Measurements from ENCODE around the gene ZNF821.
"Not testable (repeated sequence)": the region's sequence is repeated elsewhere in the genome, so short reads cannot be mapped to it uniquely, and the experiment has no call there.

The ZNF821 gene, protein sequence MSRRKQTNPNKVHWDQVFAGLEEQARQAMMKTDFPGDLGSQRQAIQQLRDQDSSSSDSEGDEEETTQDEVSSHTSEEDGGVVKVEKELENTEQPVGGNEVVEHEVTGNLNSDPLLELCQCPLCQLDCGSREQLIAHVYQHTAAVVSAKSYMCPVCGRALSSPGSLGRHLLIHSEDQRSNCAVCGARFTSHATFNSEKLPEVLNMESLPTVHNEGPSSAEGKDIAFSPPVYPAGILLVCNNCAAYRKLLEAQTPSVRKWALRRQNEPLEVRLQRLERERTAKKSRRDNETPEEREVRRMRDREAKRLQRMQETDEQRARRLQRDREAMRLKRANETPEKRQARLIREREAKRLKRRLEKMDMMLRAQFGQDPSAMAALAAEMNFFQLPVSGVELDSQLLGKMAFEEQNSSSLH

DNA sequence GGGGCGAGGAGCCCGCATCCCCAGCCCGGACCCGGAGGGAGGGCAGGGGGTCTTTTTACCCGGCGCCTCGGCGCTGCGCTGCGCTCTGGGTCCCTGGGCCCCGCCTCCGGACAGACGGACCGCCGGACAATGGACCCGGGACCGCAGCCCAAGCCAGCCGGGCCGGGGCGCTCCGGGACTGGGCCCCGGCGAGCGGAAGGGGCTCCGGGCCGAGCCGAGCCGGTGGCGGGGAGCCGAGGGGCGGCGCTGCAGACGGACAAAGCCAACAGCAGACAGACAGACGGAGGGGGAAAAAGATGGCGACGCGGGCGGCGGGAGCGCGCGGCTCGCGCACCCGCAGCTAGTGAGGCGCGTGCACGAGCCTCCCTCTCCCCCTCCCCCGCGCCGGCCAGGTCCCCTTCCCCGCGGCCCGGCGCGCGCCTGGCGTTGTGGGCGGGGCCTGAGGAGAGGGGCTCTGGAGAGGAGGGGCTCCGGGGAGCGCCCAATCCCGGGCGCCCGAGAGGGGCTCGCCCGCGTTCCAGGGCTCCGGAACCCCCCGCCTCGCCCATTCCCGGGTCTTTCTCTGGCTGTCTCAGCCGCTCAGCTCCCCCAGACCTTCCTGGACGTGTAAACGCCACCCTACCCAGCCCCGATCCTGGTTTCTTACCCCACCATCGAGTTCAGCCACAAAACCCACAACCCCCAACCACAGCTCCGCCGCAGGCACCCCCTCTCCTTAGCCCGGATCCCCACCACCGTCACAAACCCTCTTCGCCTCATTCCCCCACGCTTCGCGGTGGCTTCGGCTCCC is at the start of gene ZNF821:
ZNF821 (minus strand) TSS at position 334 of the 790 bp plus-strand sequence. CDS start 4,236 bp downstream, outside the sequence.
- peak; percentile 40 for DNase-seq

DNA sequence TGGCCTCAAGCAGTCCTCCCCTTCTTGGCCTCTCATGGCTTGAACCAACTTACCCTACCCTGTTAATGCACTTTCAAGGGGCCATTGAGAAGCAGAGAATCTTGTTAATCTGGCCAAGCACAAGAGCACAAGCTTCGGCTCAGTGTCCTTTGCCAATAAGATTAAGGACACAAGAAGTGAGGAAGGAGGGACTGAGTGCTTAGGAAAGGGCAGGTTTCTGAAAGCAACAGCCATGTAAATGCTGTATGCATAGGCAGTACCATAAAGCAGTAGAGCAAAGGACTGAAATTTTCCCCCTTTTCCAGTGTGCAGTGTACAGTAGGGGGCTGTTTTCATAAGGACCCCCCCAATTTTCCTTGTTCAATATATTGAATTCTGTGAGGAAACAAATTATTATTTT is 49.0 kb upstream of the ZNF821 start:
- no peak for DNase-seq

DNA sequence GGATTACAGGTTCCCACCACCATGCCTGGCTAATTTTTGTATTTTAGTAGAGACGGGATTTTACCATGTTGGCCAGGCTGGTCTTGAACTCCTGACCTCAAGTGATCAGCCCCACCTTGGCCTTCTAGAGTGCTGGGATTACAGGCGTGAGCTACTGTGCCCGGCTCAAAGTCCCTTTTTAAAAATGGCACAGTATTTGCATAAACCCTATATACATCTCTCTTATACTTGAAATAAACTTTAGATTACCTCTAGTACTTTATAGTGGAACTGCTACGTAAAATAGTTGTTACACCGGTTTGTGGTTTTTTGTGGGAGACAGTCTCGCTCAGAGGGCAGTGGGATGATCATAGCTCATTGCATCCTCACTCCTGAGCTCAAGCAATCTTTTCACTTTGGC is 47.6 kb upstream of the ZNF821 start:
- DNase-seq = no peak

DNA sequence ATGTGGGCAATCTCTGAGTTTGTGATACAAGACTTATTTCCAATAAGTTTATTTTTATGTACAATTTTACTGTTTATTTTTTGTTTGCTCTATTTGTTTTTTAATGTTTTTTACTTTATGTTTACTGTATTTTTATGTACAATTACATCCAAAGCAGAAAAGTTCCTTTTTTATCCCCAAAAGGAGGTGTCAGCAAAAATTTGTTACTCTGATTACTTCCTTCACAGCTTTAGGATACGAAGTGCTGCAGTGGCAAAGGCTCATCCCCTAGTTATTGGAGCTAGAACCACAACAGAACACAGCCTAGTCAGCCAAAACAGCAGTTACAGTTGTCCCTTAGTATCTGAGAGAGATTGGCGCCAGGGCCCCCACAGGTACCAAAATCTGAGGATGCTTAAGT is 47.0 kb upstream of the ZNF821 start:
- no peak for DNase-seq

DNA sequence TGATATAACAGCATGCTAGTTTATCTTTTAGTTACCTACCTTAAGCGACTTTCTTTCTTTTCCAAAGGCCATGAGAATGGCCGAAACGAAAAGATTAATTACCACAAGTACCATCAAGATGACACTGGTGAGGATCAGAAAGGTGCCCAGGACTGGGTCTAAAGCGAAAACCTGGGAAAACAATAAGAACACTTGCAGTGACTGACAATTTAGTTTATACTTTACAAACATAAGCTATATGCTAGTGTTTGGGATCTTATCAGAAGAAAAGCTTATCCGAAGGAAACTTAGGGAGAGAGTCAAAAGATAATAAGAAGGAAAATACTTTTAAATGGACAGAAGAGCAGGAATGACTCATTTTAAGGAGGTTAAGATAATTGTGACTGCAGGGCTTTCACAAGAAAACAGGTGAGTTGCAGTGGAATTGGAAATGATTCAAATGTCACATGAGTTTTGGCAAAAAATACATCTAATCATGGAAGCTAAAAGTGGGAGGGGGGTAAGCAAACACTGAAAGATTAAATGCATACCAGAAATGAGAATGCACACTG is 46.1 kb upstream of the ZNF821 start:
- no peak for DNase-seq

DNA sequence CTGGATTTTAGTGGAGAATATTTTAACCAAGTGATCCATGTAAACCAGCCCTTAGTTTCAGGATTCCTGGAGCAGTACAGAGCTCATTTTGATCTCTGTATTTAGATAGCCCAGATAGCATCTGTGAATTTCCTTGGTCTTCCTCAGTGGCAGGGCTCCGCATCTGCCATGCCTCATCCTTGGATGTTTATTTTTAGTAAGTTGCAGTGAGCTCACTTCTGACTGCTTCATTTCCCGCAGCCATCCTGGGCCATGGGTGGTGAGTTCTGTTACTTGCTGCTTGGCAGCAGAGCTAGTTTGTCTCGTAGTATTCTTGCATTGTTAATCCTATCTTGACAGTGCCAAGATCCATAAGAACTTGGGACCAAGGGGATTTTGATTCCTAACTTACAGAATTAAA is 45.1 kb upstream of the ZNF821 start:
- no peak for DNase-seq

DNA sequence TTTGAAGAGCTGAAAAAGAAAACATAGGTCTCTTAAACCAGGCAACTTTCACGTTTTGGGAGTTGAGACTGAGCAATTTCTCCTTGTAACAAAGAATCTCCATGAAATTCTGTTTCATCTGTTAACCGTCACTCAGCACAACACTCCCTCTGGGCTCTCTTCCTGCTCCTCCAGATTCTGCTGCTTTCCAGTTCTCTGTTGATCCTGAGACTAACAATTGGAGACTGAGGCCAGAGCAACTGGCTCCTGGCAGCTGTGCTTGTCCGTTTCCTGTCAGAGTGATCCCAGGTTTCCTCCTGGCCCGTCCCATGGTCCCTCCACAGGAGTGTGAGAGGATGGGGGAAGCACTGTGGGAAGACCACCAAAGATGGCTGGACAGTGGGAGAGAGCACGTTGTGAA is 43.8 kb upstream of the ZNF821 start:
- DNase-seq = no peak

DNA sequence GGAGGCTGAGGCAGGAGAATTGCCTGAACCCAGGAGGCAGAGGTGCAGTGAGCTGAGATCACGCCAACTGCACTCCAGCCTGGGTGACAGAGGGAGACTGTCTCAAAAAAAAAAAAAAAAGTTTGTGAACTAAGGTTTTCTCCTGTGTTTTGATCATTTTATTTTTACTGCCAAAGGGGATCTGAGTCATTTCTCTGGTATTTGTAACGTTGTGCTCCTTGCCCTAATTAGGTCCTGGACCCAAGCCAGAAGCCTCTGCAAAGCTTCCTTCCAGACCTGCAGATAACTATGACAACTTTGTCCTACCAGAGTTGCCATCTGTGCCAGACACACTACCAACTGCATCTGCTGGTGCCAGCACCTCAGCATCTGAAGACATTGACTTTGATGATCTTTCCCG is 43.4 kb upstream of the ZNF821 start:
- no peak for DNase-seq

DNA sequence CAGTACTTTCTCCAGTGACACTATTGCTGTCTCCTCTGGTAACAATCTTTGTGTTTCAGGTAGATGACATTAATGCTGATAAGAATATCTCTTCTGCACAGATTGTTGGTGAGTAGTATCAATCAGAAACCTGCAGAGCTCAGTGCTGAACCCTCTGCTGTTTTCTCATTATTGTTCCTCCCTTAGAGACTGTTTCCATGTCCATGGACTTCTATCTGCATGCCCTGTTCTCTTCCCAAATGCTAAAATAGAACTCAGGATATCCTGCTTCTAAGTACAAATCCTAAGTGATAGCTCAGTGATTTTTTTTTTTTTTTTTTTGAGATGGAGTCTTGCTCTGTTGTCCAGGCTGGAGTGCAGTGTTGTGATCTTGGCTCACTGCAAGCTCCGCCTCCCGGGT is 40.7 kb upstream of the ZNF821 start:
- no peak for DNase-seq

DNA sequence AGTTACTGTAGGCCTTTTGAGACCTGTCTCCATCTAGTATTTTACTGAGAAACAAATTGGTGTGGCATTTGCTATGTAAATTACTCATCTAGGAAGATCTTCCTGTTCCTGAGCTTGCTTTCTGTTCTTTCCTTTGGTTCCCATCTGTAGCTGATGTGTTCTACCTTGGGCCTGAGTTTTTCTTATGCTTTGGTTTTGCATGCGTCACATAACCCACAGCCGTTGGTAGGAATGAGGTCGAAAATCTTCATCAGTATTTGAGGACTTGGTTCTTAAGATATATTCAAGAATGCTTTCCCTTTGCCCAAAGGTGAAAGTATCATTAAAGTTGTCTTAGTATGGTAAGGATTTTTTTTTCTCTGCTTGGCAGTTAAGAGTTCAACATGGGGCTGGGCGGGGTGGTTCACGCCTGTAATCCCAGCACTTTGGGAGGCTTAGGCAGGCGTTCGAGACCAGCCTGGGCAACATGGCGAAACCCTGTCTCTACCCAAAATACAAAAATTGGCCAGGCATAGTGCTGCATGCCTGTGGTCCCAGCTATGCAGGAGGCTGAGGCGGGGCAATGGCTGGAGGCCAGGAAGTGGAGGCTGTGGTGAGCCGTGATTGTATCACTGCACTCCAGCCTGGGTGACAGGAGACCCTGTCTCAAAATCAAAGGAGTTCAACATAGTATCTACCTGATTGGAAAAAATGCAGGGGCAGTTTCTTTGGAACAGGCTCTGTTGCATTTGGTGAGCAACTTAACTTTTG is 40.1 kb upstream of the ZNF821 start:
- DNase-seq = no peak

DNA sequence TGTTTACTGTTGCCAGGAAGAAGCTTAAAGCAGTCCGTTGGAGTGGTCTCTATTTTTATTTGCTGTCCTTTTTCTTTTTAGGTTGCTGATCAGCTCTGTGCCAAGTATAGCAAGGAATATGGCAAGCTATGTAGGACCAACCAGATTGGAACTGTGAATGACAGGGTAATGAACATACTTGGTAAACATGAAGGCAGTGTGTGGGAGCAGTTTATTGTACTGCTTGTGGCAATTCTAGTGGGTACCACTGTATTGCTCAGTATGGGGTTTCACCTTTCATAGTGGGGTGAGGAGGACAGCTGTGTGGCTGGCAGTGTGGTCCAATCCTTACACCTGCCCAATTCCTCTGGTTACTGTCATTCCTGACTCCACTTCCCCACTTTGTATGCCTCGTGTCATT is 36.7 kb upstream of the ZNF821 start:
- no peak for DNase-seq

DNA sequence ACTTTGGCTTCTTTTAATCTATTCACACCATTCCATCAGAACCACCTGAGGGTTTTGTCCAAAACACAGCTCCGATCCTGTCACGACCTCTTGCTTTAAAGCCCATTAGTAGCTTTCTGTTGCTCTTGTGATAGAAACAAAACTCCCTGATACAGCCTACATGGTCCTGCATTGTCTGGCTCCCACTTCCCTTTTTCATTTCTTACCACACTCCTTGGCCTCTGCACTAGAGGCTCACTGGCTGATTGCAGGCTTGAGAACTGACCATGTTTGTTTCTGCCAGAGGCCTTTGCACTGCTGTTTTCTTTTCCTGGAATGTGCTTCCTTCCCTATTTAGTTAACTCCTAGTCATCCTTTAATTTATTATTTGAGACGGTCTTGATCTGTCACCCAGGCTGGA is 35.1 kb upstream of the ZNF821 start:
- no peak for DNase-seq

DNA sequence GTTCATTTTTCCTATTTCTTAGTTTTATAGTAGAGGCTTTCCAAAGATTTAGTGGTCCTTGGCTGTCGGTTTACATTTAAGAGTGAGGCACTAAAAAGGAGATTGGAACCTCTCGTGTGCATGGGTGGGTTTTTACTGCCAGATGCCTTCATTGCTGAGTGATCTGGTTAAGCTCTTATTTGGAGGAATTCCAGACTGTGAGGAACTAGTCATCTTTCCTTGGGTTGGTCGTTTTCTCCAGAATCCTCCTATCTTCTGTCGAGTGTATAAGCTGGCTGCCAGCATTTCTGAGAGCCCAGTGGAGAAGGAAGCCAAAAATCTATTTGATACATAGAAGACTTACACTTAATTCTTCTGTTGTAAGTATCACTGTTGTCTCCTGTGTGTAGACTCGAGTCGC is 33.9 kb upstream of the ZNF821 start:
- no peak for DNase-seq

DNA sequence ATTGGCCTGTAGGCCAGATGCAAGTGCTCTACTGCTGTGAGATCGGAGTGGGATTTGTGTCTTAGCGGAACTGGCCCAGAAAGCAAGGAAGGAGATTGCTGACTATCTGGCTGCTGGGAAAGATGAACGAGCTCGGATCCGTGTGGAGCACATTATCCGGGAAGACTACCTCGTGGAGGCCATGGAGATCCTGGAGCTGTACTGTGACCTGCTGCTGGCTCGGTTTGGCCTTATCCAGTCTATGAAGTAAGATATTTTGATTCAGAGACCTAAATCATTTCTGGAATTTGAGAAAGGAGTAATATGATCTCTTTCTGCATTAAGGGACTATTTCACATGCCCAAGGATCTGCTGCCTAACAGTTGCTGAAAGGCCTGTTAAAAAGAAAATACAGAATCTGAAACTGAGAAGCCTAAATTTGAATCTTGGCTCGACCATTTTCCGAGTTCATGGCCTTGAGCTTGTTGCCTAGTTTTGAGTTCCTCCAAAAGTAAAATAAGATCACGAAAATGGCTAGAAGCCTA is 32.5 kb upstream of the ZNF821 start:
- no peak for DNase-seq

DNA sequence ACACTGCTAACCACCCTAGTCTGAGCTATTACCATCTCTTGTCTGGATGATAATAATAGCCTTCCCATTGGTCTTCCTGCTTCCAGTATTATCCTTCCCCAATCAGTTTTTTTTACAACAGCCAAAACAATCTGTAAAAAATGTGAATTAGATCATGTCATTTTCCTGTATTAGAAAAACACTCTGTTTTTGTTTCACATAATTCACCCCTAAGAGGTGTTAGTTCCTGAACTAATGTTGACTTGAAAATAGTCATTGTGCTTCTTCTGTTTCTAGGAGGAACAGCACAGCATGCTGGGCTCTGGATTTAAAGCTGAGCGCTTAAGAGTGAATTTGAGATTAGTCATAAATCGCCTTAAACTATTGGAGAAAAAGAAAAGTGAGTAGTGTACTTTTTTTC is 31.4 kb upstream of the ZNF821 start:
- no peak for DNase-seq

DNA sequence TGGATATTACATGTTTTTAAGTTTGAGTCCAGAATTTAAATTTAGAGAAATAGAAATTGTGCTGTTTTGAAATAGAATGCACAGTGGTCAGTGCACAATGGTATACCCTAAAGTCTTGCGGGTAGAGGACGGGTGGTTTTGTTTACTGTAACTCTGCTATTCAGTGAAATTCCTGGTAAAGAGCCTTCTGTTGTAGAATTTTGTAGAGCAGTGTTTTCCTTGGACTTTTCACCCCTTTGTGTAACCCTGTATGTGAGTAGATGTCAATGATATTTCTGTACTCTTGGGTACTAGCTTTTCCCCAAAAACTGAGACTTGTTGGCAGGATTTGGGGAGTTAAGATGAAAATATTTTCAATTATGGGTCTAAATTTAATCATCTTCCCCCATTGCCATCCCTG is 30.8 kb upstream of the ZNF821 start:
- no peak for DNase-seq

DNA sequence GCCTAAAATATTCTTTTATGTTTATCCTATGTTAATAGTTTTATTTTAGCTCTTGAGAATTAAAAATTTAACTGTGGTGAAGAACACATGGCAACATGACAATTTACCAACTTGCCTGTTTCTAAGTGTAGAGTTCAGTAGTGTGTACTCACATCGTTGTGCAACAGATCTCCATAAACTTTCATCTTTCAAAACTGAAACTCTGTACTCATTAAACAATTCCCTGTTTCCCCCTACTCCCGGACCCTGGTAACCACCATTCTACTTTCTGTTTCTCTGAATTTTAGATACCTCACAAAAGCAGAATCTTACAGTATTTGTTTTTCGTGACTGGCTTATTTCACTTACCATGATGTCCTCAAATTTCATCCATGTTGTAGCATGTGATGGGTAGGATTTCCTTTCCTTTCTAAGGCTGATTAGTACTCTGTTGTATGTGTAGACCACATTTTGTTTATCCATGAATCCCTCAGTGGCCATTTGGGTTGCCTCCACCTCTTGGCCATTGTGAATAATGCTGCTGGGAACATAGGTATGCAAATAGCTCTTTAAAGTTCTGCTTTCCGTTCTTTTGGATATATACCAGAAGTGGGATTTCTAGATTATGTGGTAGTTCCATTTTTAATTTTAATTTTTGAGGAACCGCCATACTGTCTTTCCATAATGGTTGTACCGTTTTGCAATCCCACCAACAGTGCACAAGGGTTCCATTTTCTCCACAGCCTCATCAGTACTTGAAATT is 28.7 kb upstream of the ZNF821 start:
- DNase-seq = no peak

DNA sequence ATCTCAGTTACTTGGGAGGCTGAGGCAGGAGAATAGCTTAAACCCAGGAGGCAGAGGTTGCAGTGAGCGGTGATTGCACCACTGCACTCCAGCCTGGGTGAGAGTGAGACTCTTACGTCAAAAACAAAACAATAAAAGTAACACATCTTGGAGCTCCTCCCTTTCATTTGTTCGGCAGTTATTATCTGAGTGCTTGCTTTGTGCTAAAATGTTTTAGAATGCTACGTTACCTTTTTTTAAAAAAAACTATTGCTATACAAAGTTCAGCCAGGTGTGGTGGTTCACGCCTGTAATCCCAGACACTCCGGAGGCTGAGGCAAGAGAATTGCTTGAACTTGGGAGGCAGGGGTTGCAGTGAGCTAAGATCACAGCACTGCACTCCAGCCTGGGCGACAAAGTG is 27.1 kb upstream of the ZNF821 start:
- DNase-seq = no peak

DNA sequence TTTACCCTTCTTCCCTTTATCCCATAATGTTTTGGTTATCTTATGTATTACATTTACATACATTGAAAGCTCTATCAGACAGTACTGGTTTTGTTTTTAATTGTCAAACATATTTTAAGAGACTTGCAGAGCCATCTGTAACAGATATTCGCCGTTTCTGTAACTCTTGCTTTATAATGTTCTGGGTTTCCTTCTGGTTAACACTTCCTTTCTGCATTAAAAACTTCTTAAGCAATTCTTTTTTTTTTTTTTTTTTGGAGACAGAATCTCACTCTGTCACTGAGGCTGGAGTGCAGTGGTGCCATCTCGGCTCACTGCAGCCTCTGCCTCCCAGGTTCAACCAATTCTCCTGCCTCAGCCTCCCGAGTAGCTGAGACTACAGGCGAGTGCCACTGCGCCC is 21.8 kb upstream of the ZNF821 start:
- not testable (repeated sequence) for DNase-seq

DNA sequence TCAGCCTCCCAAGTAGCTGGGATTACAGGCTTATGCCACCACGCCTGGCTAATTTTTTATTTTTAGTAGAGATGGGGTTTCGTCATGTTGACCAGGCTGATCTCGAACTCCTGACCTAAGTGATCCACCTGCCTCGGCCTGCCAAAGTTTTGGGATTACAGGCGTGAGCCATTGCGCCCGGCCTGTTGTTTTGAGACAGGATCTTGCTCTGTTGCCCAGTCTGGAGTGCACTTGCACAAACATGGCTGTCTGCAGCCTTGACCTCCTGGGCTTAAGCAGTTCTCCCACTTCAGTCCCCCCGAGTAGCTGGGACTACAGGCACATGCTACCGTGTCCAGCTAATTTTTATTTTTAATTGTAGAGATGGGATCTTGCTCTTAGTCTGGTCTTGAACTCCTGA is 20.3 kb upstream of the ZNF821 start:
- DNase-seq = no peak

DNA sequence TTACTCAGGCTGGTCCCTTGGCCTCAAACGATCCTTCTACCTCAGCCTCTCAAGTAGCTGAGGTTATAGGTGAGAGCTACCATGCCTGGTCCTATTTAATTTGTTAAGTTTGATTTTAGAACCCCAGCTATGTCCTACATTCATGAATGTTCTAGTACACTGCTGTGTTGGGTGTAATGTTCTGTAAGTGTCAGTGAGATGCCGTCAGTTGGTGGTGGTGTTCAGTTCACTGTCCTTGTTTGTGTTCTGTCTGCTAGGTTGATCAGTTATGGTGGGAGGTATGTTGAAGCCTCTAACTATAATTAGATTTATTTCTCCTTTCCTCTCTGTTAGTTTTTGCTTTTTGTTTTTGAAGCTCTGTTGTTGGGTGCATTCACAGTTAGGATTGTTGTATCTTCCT is 19.6 kb upstream of the ZNF821 start:
- no peak for DNase-seq

DNA sequence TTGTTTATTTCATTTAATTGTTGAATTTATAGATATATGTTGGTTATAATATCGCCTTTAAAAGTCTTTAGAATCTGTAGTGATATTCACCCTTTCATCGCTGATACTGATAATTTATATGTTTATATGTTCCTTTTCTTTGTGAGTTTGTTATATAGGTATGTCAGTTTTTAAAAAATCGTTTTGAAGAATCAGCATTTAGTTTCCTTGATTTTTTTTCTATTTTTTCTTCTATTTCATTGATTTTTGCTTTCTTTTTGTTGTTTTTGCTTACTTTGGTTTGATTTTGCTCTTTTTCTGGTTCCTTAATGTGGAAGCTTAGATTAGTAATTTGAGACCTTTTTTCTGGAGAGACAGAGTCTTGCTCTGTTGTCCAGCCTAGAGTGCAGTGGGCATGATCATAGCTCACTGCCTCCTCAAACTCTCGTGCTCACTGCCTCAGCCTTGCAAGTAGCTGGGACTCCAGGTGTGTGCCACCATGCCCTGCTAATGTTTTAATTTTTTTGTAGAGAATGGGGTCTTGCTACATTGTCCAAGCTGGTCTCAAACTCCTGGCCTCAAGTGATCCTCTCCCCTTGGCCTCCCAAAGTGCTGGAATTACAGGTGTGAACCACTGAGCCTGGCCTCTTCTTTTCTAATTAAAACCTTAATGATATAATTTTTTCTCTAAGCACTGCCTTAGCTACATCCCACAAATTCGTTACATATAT is 18.8 kb upstream of the ZNF821 start:
- DNase-seq = no peak

Data from T1000 (cell line).